GM19397 (cell line): Measurements from ENCODE around the gene DAB2.
"Not testable (repeated sequence)": the region's sequence is repeated elsewhere in the genome, so short reads cannot be mapped to it uniquely, and the experiment has no call there.

Experiments
- ATAC-seq: cut with Tn5 transposase; IDR thresholded peaks from one replicate; pipeline ENCODE4 v1.9.1; 2021; ENCODE audit warnings: mild to moderate bottlenecking, moderate library complexity; ENCODE audit not compliant: unreplicated experiment

Gene DAB2

DNA sequence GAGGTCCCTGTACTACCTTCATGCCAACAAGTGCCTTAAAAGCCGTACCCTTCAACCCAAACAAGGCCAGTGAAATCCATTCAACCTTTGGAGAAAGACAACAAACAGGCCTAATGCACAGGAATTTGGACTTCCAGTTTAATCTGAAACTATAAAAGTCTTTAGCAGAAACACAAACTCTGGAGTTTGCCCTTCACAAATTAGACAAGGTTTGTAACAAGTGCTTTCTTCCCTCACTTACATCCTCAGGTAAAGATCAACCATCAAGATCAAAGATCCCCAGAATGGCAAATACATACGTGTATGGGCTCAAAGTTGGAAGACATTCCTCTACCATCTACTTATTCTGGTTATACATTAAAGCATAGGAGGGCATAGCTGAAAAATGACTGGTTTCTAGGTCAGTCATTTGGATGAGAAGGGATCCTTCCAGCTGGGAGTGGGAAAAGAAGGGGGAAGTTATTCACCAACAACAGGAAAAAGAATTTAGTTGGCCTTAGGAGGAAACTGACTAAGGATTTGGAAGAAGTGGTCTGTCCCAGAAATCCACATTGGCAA lies 2.0 kb downstream of the DAB2 start:
- ATAC-seq = no peak

DNA sequence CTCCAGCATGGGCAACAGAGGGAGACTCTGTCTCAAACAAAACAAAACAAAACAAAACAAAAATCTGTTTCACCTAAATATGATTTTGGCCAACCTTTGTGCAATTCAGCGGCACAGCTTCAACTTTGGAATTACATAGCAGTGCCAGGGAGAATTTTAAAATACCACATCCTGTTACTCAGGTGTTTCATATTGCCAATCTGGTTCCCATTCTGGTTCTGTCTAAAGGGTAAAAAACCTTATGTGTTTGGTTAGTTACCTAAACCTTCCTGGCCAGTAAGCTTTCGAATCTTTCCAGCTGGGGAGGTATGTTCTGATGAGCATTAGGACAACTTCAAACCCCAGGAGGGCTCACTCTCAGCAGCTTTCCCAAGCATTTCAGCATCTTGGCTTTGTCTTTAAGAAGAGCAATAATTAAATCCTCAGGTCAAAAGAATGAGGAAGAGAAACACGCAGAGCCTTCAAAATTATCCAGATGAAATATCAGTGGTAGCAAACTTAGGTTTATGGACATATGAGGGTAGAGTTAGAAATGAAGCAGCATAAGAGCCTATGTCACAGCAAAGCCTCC lies 2.7 kb downstream of the DAB2 start:
- ATAC-seq = no peak

DNA sequence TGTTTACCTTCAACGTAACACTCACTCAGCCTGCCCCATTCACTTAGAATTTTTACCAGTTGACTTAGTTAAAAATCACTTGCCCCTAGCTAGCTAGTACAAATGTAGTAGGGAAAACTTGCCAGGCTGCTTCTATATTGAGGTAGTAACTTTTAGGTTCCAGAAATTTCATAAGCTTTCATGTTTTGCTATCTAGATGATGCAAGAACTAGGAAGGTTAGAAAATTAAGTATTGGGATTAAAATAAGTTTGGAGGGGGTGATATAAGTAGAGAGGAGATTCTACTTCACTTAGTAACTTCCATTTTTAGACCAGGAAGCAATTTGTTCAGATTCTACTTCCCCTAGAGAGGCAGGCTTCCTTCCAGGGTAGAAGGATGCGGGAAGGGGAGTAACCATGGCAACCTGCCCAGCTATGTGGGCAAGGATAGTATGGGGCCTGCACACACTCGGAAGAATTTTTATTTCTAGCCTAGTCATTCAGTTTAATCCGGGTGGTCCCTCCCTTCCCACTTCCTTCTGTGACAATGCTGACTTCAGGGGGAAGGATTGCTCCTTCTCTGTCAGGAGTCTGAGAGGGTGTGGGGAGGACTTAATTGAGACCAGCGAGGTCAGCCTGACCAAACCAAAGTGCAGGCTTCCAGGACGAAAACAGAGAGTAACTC lies 4.2 kb downstream of the DAB2 start:
- no peak for ATAC-seq

DNA sequence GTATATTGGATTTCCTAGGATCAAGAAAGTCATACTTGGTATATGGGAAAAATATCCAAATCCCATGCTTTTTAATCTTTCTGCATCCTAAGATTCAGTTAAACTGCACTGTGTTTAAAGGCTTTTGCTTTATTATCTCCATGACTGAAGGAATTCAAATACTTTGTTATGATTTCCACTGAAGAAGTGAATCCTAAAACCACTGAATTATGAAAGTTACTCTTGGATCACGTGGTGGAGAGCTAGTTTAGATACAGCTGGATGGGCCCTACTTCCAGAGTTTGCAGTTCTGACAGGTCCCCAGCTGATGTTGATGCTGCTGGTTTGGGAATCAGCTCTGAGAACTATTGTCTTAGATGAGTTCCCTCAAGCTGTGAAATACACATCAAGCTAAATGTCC lies 5.0 kb downstream of the DAB2 start:
- no peak for ATAC-seq

DNA sequence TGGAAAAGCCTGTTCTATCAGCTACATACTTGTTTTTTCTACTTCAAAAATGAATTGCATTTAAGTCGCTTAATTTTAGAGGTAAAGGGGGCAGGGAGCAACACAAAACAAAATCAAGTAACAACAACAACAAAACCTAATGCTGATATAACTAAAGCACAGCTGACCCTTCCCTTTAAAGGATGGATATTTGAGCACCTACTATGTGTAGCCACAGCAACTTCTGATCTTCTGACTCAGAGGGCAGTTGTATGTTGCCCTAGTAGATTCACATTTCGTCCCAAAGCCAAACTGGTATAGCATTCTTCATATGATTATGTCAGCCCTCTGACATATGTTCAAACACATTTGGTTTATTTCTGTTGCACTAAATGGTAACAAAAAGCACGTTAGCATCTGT lies 6.8 kb downstream of the DAB2 start:
- ATAC-seq = no peak

- ATAC-seq = no peak
Measured at GRCh38 chr5:39415201-39415600, 9.6 kb downstream of the DAB2 start.

- ATAC-seq = no peak
Measured at GRCh38 chr5:39414426-39414825, 10.4 kb downstream of the DAB2 start.

DNA sequence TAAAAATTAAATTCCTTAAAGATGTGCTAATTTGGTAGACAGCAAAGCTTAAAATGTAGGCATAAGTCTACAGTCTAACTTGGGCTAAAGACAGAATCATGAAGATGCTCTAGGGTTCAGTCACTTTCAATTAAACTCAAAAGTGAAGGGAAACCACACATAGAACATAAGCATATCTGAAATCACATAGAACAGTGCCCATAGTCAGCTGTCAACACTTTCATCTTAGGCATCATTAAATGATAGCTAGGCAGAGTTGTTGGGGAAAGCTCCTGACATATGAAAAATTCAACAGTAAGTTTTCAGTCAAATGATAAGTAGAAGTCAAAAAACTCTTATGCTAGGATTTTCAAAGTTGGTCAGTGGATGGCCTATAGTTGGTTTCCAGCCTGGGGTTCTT lies 11.0 kb downstream of the DAB2 start:
- no peak for ATAC-seq

DNA sequence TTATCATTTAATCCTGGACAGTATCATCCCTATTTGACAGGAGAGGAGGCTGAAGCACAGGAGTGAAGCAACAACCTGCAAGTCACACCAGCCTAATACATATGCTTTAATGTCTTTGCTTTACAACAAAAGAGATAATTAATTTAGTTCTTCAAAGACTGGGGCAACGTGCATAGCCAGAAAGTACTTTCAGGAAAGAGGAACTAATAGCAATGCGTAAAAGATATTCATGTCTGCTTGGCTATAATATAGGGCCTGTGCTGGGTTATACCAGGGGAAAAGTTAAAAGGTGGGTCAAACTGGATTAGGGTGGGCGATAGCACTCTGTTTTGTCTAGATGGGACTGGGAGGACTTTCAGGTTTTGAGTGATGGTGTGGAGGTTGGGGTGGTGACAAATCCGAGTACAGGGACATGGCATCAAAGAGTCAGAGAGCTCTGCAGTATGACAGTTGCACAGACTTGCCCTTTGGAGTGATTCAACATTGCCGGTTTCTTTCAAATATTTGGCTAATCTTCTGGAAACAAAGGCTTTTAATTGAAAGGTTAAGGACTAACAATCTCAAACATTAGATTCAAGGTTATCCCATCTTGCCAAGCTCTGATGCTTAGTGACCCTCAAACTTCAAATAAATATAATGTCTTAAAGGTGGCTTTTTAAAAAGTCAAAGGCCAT lies 11.9 kb downstream of the DAB2 start:
- ATAC-seq = no peak

DNA sequence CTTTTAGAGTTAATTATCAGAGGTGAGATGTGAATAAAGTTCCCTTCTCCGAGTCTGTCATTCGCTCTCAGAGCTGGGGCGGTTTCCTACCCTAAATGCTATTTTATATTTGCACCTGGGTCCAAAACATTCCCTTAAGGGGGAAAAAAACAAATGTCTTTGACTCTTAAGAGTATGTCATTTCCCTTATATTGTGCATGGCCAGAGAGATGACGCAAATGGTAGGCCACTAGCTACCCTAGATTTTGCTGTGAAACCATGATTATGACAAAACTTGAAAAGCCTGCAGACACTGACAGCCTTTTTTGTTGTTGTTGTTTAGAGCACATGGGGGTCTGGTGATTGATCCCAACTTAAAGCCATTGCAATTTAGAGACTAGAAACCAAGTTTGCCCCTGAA lies 12.8 kb downstream of the DAB2 start:
- no peak for ATAC-seq

DNA sequence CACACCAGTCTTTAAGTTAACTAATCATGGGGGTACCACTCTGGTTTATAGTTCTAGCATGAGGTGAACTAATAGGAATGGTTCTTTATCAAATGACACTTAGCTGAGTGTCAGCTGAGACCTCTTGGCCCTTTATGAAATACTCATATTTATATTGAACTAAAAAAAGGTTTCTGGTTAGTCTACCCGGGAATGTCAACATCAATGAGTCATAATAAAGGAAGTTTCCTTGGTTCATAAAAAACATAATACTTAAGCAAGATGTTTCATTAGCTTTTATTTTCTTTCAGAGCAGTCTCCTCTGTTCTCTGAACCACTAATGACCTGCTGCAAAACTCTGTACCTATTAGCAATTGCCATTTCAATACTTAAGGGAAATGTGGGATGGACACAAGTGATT lies 13.7 kb downstream of the DAB2 start:
- no peak for ATAC-seq

DNA sequence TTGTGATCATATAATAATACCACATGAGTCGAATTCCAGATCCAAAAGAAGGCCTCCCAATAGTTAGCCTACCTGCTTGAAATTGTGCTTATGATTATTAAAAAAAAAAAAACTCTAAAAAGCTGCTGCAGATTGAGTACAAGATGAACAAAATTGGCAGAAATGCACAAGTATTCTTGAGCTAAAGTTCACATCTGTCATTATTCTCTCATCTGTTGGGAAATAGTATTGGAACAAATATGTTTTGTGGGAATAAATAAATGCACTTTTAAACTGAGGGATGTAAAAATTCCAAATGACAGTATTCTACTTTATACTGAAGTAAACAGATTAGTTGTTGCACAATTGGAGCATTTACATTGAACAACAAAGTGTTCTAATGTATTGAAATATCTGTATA lies 15.7 kb downstream of the DAB2 start:
- no peak for ATAC-seq

DNA sequence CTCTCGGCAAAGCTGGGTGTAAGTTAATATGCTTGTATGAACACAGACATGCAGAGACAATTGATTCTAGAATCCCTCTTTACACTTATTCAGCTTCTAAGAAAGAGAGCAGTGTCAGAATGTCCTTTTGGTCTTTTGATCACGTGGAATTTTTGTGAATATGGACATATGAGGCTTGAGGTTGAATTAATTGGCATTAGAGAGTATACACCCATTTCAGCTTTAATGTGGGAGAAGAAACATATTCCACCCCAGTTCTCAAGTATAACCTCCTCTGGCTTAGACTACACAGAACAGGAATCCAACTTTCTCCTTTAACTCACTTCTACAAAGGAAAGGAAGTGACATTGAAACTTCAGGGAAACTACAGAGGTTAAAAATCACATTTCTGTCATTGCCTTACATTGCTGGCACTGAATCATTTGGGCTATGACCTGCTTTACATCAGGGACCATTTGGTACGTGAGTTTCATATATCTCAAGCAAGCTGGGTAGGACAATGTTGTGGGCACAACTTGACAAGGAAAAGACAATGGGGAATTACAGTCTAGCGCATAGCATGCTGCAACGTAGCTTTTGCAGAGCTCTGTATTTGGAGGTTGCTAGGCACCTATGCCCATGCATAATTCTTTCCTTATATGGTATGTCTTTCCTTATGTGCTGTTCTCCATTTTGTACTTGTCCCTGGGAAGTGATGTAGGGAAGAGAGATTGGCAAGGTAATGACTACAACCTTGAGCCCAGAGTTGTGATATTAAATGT lies 19.5 kb downstream of the DAB2 start:
- ATAC-seq = no peak

DNA sequence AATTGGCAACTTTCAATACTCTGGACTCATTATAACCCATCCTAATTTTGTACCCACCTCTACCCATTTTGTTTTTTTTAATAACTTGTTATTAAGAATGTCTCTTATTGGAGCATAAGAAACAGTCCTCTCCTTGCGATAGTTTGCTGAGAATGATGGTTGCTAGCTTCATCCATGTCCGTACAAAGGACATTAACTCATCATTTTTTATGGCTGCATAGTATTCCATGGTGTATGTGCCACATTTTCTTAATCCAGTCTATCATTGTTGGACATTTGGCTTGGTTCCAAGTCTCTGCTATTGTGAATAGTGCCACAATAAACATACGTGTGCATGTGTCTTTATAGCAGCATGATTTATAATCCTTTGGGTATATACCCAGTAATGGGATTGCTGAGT lies 21.0 kb downstream of the DAB2 start:
- ATAC-seq = not testable (repeated sequence)

GRCh38 chr5:39402140-39402539 lies 22.6 kb downstream of the DAB2 start:
- ATAC-seq = not testable (repeated sequence)

DNA sequence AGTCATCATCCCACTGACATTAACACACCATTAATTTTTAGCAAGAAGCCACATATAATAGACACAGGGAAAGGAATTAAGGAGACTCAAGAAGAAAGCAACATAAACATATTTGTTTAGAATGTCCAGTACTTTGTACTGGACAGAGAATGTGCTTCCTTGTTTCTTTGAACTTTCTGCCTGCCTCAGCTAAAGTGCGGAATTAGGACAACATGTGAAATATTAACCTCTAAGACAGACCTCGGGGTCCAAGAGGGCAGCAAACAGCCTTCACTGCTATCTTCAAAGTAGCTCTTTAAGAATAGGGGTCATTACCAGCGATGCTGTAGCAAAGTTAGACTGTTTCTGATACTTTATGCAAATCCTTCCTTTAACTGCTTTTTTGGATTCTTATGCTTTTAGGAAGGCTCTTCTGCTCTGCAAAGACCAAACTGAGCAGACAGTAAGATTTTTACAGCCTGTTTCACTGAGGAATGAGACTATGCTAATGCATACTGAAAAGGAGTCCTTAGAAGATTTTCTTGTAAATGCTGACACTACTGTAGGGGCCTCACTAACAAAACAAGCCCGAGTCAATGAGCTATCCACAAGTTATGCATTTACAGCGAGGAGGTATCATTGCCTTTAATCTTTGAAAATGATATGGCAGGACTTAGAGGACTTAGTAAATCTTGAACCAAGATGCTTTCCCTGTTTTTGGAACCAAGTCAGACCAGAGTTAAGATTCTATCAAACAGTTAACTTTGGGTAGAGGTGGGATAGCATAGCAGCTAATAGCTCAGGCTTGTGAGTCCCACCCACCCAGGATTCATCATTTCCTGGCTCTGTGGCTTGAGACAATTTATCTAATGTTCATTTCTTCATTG lies 23.8 kb downstream of the DAB2 start:
- ATAC-seq = no peak

GRCh38 chr5:39399135-39400036 lies 25.4 kb downstream of the DAB2 start:
- ATAC-seq = no peak

DNA sequence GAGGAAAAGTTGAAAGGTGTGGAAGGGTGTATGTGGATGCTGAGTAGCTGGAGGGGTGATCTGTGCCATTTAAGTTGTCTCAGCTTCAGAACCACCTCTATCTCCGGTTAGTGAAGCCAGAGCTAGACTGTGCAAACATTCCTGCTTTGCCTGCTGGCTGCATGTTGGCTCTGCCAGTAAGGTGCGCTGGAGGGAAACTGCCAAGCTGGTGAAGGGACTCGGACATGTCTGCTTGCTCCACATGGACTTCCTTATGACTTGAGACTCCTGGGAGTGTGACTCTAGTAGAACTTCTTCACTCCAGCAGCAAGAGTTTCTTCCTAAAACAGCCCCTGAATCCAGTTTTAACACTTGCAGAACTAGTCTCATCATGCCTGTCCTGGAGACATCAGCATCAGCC lies 27.9 kb downstream of the DAB2 start:
- no peak for ATAC-seq

- ATAC-seq = no peak
Measured at GRCh38 chr5:39395521-39395920, 29.3 kb downstream of the DAB2 start.

- ATAC-seq = no peak
Measured at GRCh38 chr5:39394946-39395345, 29.8 kb downstream of the DAB2 start.
